ENCODE measurements around the gene TEKT2.

Gene TEKT2

DNA sequence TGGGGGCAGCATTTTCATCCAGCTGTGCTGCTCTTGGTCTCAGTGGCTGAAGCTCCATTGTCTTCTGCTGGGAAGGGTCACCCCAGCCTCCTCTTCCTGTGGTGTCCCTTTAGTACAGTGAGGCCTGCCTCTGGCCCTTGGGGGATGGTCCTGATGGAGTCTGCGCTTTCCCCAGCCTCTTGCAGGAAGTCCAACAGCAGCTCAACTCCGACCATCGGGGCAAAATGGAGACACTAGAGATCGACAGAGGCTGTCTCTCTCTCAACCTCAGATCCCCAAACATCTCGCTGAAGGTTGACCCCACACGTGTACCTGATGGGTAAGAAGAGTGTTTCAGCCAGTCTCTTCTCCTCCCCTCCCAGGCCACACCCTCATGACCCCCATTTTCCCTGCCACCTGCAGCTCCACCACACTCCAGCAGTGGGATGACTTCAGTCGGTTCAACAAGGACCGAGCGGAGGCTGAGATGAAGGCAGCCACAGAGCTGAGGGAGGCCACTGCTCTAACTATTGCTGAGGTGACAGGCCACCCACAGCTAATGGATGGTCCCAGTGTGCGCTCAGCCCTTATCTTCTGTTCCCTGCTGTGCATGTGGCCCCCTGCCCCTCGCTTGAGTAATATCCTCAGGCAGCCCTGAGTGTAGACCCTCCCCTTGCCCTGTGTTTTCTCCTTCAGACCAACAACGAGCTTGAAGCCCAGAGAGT is 2.8 kb downstream of the TEKT2 start:
- Histone ChIP-seq H3K9me3 (ENCODE audit: control insufficient read depth in 1 of 2, low read length in 2 of 2) (no peaks in the 10 kb centered on the region), H3K9ac (ENCODE audit: low read depth in 1 of 2, low read length in 2 of 2) (no peak overlapping the region), H3K4me3 (ENCODE audit: low read depth in 1 of 2, low read length in 2 of 2) (no peak overlapping the region), H3K27ac (ENCODE audit: low read depth, low read length) (no peak overlapping the region), H3K36me3 (ENCODE audit: control insufficient read depth in 1 of 2, insufficient read depth in 2 of 2, low read length in 2 of 2) (peaks cover 4 to 6% of the 10 kb centered on the region in 2 donors), H3K4me1 (ENCODE audit: control insufficient read depth in 1 of 2, insufficient read depth in 2 of 2, low read length in 2 of 2) (peaks cover 5 to 22% of the 10 kb centered on the region in 2 donors), H3K27me3 (ENCODE audit: control insufficient read depth in 1 of 2, insufficient read depth in 2 of 2, low read length in 2 of 2) (peaks cover 9 to 15% of the 10 kb centered on the region in 2 donors)

DNA sequence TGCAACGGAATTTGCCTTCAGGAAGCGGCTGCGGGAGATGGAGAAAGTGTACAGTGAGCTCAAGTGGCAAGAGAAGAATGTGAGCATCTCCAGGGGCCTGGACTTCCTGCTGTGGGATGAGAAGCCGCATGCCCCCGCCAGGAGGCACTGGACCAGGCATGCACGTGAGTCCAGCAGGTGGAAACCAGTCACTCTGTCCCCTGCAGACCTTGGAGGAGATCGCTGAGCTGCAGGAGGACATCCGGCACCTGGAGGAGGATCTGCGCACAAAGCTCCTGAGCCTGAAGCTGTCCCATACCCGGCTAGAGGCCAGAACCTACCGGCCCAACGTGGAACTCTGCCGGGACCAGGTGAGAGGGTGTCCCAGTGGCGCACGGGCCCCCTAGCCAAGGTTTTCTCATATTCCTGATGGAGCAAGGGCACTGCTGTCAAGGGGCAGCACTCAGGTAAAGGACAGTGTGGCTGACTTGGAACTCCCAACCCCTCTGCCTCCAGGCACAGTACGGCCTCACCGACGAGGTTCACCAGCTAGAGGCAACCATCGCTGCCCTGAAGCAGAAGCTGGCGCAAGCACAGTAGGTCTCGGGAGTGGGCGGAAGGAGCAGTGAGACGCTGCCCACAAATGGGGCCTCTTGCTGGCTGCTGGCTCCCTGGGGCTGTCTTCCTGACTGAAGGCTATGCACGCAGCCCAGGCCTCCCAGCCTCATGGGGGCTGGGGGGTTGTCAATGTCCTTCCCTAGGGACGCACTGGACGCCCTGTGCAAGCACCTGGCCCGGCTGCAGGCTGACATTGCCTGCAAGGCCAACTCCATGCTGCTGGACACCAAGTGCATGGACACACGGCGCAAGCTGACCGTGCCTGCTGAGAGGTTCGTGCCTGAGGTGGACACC is 3.6 kb downstream of the TEKT2 start:
- peaks cover 5 to 22% of the 10 kb centered on the region in 2 donors for H3K4me1 ChIP-seq (ENCODE audit: control insufficient read depth in 1 of 2, insufficient read depth in 2 of 2, low read length in 2 of 2)
- H3K9ac ChIP-seq (ENCODE audit: low read depth in 1 of 2, low read length in 2 of 2): no peak overlapping the region
- no peak overlapping the region for H3K4me3 ChIP-seq (ENCODE audit: low read depth in 1 of 2, low read length in 2 of 2)
- peaks cover 12 to 14% of the 10 kb centered on the region in 2 donors for H3K36me3 ChIP-seq (ENCODE audit: control insufficient read depth in 1 of 2, insufficient read depth in 2 of 2, low read length in 2 of 2)
- H3K9me3 ChIP-seq (ENCODE audit: control insufficient read depth in 1 of 2, low read length in 2 of 2): no peaks in the 10 kb centered on the region
- peaks cover 9 to 15% of the 10 kb centered on the region in 2 donors for H3K27me3 ChIP-seq (ENCODE audit: control insufficient read depth in 1 of 2, insufficient read depth in 2 of 2, low read length in 2 of 2)
- H3K27ac ChIP-seq (ENCODE audit: low read depth, low read length): no peak overlapping the region

GRCh38 chr1:36088265-36088576 is 4.3 kb downstream of the TEKT2 start:
- H3K27me3 ChIP-seq (ENCODE audit: control insufficient read depth in 1 of 2, insufficient read depth in 2 of 2, low read length in 2 of 2): peaks cover 9 to 15% of the 10 kb centered on the region in 2 donors
- H3K9me3 ChIP-seq (ENCODE audit: control insufficient read depth in 1 of 2, low read length in 2 of 2): no peaks in the 10 kb centered on the region
- H3K27ac ChIP-seq (ENCODE audit: low read depth, low read length): no peak overlapping the region
- H3K9ac ChIP-seq (ENCODE audit: low read depth in 1 of 2, low read length in 2 of 2): peak overlapping the region; percentile 82 to 85
- peak overlapping the region; percentile 83 to 84 for H3K4me3 ChIP-seq (ENCODE audit: low read depth in 1 of 2, low read length in 2 of 2)
- H3K36me3 ChIP-seq (ENCODE audit: control insufficient read depth in 1 of 2, insufficient read depth in 2 of 2, low read length in 2 of 2): peaks cover 19 to 21% of the 10 kb centered on the region in 2 donors
- peaks cover 5 to 22% of the 10 kb centered on the region in 2 donors for H3K4me1 ChIP-seq (ENCODE audit: control insufficient read depth in 1 of 2, insufficient read depth in 2 of 2, low read length in 2 of 2)

- Histone ChIP-seq H3K36me3 (ENCODE audit: control insufficient read depth in 1 of 2, insufficient read depth in 2 of 2, low read length in 2 of 2) (peaks cover 25 to 27% of the 10 kb centered on the region in 2 donors), H3K27me3 (ENCODE audit: control insufficient read depth in 1 of 2, insufficient read depth in 2 of 2, low read length in 2 of 2) (peaks cover 9 to 13% of the 10 kb centered on the region in 2 donors), H3K9ac (ENCODE audit: low read depth in 1 of 2, low read length in 2 of 2) (peak within 1 kb of the TSS; percentile 82 to 87), H3K4me3 (ENCODE audit: low read depth in 1 of 2, low read length in 2 of 2) (peak within 1 kb of the TSS; percentile 83 to 84), H3K27ac (ENCODE audit: low read depth, low read length) (peak within 1 kb of the TSS; percentile 88), H3K9me3 (ENCODE audit: control insufficient read depth in 1 of 2, low read length in 2 of 2) (no peaks in the 10 kb centered on the region), H3K4me1 (ENCODE audit: control insufficient read depth in 1 of 2, insufficient read depth in 2 of 2, low read length in 2 of 2) (peaks cover 8 to 22% of the 10 kb centered on the region in 2 donors)
Observed at GRCh38 chr1:36088577-36089392, 4.9 kb downstream of the TEKT2 start, which contains the start of gene ADPRS. Gene ADPRS, plus strand, starts transcription at chr1:36088892. Its CDS starts 13 bp downstream, at chr1:36088905.

DNA sequence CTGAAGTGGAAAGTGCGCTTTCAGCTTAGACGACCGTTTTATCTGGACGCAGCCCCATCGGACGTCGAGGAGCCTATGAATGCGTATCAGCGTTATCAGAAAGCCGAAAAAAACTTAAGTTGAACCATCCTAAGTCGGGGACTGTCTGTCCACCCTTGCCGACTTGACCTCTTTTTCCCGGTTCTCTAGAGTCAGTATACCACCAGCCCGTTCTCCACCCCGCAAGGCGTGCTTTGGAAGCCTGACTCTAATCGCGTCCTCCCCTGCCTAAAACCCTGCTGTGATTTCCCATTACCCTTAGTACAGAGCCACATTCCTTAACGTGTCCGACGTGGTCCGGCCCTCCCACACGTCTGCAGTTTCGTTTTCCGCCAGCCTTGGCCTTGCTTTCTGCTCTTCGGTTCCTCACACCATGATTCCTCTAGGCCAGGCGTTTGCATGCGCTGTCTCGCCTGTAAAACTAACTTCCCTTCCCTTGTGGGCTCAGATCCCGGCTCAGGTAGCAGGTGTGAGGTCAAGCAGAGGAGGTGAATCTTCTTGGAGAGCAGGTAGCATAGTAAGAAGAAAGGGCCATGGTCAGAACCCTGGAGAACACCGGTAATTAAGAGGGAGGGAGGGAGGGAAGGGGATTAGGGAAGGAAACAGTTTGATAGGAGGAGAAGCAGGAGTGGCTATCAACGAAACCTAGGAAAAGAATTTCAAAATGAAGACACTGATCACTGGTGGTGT is 5.7 kb downstream of the TEKT2 start:
- peak overlapping the region; percentile 83 to 84 for H3K4me3 ChIP-seq (ENCODE audit: low read depth in 1 of 2, low read length in 2 of 2)
- peaks cover 8 to 22% of the 10 kb centered on the region in 2 donors for H3K4me1 ChIP-seq (ENCODE audit: control insufficient read depth in 1 of 2, insufficient read depth in 2 of 2, low read length in 2 of 2)
- H3K9ac ChIP-seq (ENCODE audit: low read depth in 1 of 2, low read length in 2 of 2): peak overlapping the region; percentile 82 to 87
- H3K27me3 ChIP-seq (ENCODE audit: control insufficient read depth in 1 of 2, insufficient read depth in 2 of 2, low read length in 2 of 2): peaks cover 5 to 6% of the 10 kb centered on the region in 2 donors
- H3K27ac ChIP-seq (ENCODE audit: low read depth, low read length): peak overlapping the region; percentile 54
- H3K9me3 ChIP-seq (ENCODE audit: control insufficient read depth in 1 of 2, low read length in 2 of 2): no peaks in the 10 kb centered on the region
- H3K36me3 ChIP-seq (ENCODE audit: control insufficient read depth in 1 of 2, insufficient read depth in 2 of 2, low read length in 2 of 2): peaks cover 32 to 35% of the 10 kb centered on the region in 2 donors

DNA sequence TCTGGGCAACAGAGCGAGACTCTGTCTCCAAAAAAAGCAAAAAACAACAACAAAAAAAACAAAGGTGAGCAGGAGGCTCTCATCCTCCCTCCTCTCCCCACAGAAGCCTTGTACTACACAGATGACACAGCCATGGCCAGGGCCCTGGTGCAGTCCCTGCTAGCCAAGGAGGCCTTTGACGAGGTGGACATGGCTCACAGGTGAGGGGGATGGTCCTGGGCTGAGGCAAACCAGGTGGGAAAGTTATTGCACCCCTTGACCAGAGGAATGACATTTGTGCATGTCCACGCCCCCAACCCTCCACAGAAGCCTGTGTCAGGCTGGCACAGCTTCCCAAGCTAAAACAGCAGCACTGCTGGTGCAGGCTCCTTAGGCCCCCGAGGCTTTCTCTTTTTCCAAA is 7.2 kb downstream of the TEKT2 start:
- no peaks in the 10 kb centered on the region for H3K9me3 ChIP-seq (ENCODE audit: control insufficient read depth in 1 of 2, low read length in 2 of 2)
- H3K36me3 ChIP-seq (ENCODE audit: control insufficient read depth in 1 of 2, insufficient read depth in 2 of 2, low read length in 2 of 2): peaks cover 37 to 51% of the 10 kb centered on the region in 2 donors
- no peaks in the 10 kb centered on the region for H3K27me3 ChIP-seq (ENCODE audit: control insufficient read depth in 1 of 2, insufficient read depth in 2 of 2, low read length in 2 of 2)
- H3K27ac ChIP-seq (ENCODE audit: low read depth, low read length): no peak overlapping the region
- peaks cover 8 to 22% of the 10 kb centered on the region in 2 donors for H3K4me1 ChIP-seq (ENCODE audit: control insufficient read depth in 1 of 2, insufficient read depth in 2 of 2, low read length in 2 of 2)
- H3K9ac ChIP-seq (ENCODE audit: low read depth in 1 of 2, low read length in 2 of 2): no peak overlapping the region
- H3K4me3 ChIP-seq (ENCODE audit: low read depth in 1 of 2, low read length in 2 of 2): no peak overlapping the region

DNA sequence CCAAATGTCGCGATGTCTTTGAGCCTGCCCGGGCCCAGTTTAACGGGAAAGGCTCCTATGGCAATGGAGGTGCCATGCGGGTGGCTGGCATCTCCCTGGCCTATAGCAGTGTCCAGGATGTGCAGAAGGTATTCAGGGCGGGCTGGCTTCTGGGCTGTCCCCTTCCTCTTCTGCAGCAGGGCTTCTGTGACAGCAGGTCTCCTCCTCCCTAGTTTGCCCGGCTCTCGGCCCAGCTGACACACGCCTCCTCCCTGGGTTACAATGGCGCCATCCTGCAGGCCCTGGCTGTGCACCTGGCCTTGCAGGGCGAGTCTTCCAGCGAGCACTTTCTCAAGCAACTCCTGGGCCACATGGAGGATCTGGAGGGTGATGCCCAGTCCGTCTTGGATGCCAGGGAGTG is 7.8 kb downstream of the TEKT2 start:
- Histone ChIP-seq H3K36me3 (ENCODE audit: control insufficient read depth in 1 of 2, insufficient read depth in 2 of 2, low read length in 2 of 2) (peaks cover 37 to 54% of the 10 kb centered on the region in 2 donors), H3K9me3 (ENCODE audit: control insufficient read depth in 1 of 2, low read length in 2 of 2) (no peaks in the 10 kb centered on the region), H3K4me3 (ENCODE audit: low read depth in 1 of 2, low read length in 2 of 2) (no peak overlapping the region), H3K4me1 (ENCODE audit: control insufficient read depth in 1 of 2, insufficient read depth in 2 of 2, low read length in 2 of 2) (peaks cover 8 to 22% of the 10 kb centered on the region in 2 donors), H3K27me3 (ENCODE audit: control insufficient read depth in 1 of 2, insufficient read depth in 2 of 2, low read length in 2 of 2) (no peaks in the 10 kb centered on the region), H3K9ac (ENCODE audit: low read depth in 1 of 2, low read length in 2 of 2) (no peak overlapping the region), H3K27ac (ENCODE audit: low read depth, low read length) (no peak overlapping the region)

DNA sequence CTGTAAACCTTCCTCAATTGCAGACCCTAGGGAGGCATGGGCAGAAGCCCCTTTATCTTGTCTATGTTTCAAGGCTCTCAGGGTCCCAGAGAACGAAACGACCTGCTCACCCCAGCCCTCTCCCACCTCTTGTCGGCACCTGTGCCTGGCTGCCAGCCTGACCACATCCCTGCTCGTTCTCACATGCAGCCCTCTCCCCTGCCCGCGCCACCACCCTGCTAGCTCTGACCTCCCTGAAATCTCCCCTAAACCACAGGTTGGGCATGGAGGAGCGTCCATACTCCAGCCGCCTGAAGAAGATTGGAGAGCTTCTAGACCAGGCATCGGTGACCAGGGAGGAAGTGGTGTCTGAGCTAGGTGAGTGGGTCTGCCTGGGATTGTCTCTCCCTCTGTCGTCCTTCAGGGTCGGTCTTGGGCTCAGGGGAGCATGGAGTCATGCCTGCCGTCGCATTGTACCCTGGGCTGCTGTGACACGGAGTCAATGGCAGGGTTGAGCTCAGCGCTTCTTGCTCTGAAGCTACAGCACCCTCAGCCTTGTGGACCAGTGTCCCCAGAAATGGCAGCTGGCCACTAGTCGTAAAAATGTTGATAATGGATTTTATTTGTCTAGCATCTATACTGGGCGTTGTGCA is 8.4 kb downstream of the TEKT2 start:
- peaks cover 8 to 22% of the 10 kb centered on the region in 2 donors for H3K4me1 ChIP-seq (ENCODE audit: control insufficient read depth in 1 of 2, insufficient read depth in 2 of 2, low read length in 2 of 2)
- H3K27me3 ChIP-seq (ENCODE audit: control insufficient read depth in 1 of 2, insufficient read depth in 2 of 2, low read length in 2 of 2): no peaks in the 10 kb centered on the region
- peaks cover 37 to 57% of the 10 kb centered on the region in 2 donors for H3K36me3 ChIP-seq (ENCODE audit: control insufficient read depth in 1 of 2, insufficient read depth in 2 of 2, low read length in 2 of 2)
- H3K9me3 ChIP-seq (ENCODE audit: control insufficient read depth in 1 of 2, low read length in 2 of 2): no peaks in the 10 kb centered on the region
- H3K4me3 ChIP-seq (ENCODE audit: low read depth in 1 of 2, low read length in 2 of 2): no peak overlapping the region
- no peak overlapping the region for H3K27ac ChIP-seq (ENCODE audit: low read depth, low read length)
- H3K9ac ChIP-seq (ENCODE audit: low read depth in 1 of 2, low read length in 2 of 2): no peak overlapping the region

GRCh38 chr1:36092798-36093185 is 8.9 kb downstream of the TEKT2 start:
- Histone ChIP-seq H3K36me3 (ENCODE audit: control insufficient read depth in 1 of 2, insufficient read depth in 2 of 2, low read length in 2 of 2) (peaks cover 37 to 57% of the 10 kb centered on the region in 2 donors), H3K9me3 (ENCODE audit: control insufficient read depth in 1 of 2, low read length in 2 of 2) (no peaks in the 10 kb centered on the region), H3K4me1 (ENCODE audit: control insufficient read depth in 1 of 2, insufficient read depth in 2 of 2, low read length in 2 of 2) (peaks cover 8 to 22% of the 10 kb centered on the region in 2 donors), H3K9ac (ENCODE audit: low read depth in 1 of 2, low read length in 2 of 2) (no peak overlapping the region), H3K27ac (ENCODE audit: low read depth, low read length) (no peak overlapping the region), H3K4me3 (ENCODE audit: low read depth in 1 of 2, low read length in 2 of 2) (no peak overlapping the region), H3K27me3 (ENCODE audit: control insufficient read depth in 1 of 2, insufficient read depth in 2 of 2, low read length in 2 of 2) (no peaks in the 10 kb centered on the region)
